ENCODE data around the gene SYNDIG1. TPM values are rescaled to one million over a fixed set of nuclear protein-coding genes. Genes with fewer than 3 reads are reported as not detected.

SYNDIG1 gene
- total and polyA plus RNA-seq, 9 of the 15 experiments (the other 6 are each of a cell fraction or from before 2014, with no cell fraction given), result not detected

GRCh38 chr20:24705486-24705885 is 236.1 kb downstream of the SYNDIG1 start:
- WGBS (ENCODE audit: insufficient coverage, low coverage, missing lambda C conversion rate), result 0% methylated on average over 3 of the region's 4 CpGs

More at GRCh38 chr20:24705486-24705885, 236.1 kb downstream of the SYNDIG1 start:
- DNase-seq (ENCODE audit: extremely low read depth in 1 of 4, low spot score in 3 of 4), result peak in 1 of 4 experiments; percentile 3
- POLR2A ChIA-PET, result interaction anchor here (0.8 kb wide), 1 partner anchor 47 kb away, joined by 3 read pairs; no protein-coding TSS in a partner anchor
- no peaks in the 10 kb centered on the region for H3K9me3 ChIP-seq (replicated peaks; ENCODE audit: control insufficient read depth, insufficient read depth, low read depth, low read length)
- H3K27ac ChIP-seq (ENCODE audit: extremely low read depth, low read depth, low read length), result no peak overlapping the region
- TF ChIP-seq CTCF (IDR thresholded peaks at IDR 0.05 in 2 of 3, conservative IDR thresholded peaks at IDR 0.05 in 1 of 3; ENCODE audit: insufficient read depth in 2 of 3, low read depth in 1 of 3, low read length in 3 of 3), result peak in 2 of 3 experiments; percentile 18 to 29; a peak in 2 of 6 replicates
- no peak for TF ChIP-seq BCLAF1 (IDR thresholded peaks at IDR 0.05; ENCODE audit: borderline replicate concordance in 1 of 2, control insufficient read depth in 1 of 2, low read depth in 2 of 2, low read length in 1 of 2)
- ATAC-seq, result no peak
- no peak overlapping the region for H2AFZ ChIP-seq (ENCODE audit: low read depth, low read length)
- H3K79me2 ChIP-seq (ENCODE audit: control insufficient read depth, insufficient read depth, low read length), result no peaks in the 10 kb centered on the region
- intact Hi-C loops (cut with micrococcal nuclease) (no loop called here), in situ Hi-C loops (cut with MboI) (no loop called here)
- no peak overlapping the region for H3K4me2 ChIP-seq (ENCODE audit: insufficient read depth, low read length)
- BruUV-seq (replicated peaks), result no TSS peak
- no peak overlapping the region for H3K9ac ChIP-seq (ENCODE audit: insufficient read depth in 1 of 2, low read depth in 2 of 2, low read length in 2 of 2)
- CTCF ChIA-PET (ENCODE audit: low intra/inter-chr PET ratio), result no interaction called here
- no peaks in the 10 kb centered on the region for H4K20me1 ChIP-seq (replicated peaks; ENCODE audit: control insufficient read depth, insufficient read depth, low read length)
- no peaks in the 10 kb centered on the region for H3K27me3 ChIP-seq (ENCODE audit: control insufficient read depth in 2 of 2, insufficient read depth in 2 of 2, low read length in 2 of 2)
- no peak overlapping the region for H3K4me3 ChIP-seq
- no peaks in the 10 kb centered on the region for H3K36me3 ChIP-seq (ENCODE audit: control insufficient read depth, insufficient read depth, low read length)
- H3K9me1 ChIP-seq (ENCODE audit: control insufficient read depth, insufficient read depth, low read length), result no peaks in the 10 kb centered on the region
- FAIRE-seq, result no peak
- no peaks in the 10 kb centered on the region for H3K4me1 ChIP-seq (replicated peaks in 1 of 2; ENCODE audit: control insufficient read depth in 2 of 2, insufficient read depth in 2 of 2, low read length in 2 of 2)
